B cell (primary cell): ENCODE measurements around the gene BARHL2. TPM values are rescaled to one million over a fixed set of nuclear protein-coding genes. Genes with fewer than 3 reads are reported as not detected.

Source experiments
- ATAC-seq: fragments of 200-7000 bp; cut with Tn5 transposase; one replicate; pipeline ENCODE4 v1.10.0; 2021; ENCODE audit warnings: low read depth, mild to moderate bottlenecking, moderate number of reproducible peaks, moderate library complexity
- CTCF ChIA-PET: fragments of 350-600 bp; sonication (Branson Sonifier 250); formaldehyde crosslinking; loops from one replicate; lab custom pipeline; 2021; ENCODE audit warnings: antibody characterized with exemption, inconsistent platforms; lab: Charles Lee
- POLR2A ChIA-PET: fragments of 350-600 bp; sonication (Branson Sonifier 250); formaldehyde crosslinking; loops from one replicate; lab custom pipeline; 2021; ENCODE audit warnings: antibody characterized with exemption; lab: Charles Lee
- DNase-seq: peaks from one replicate; pipeline ENCODE4 v3.0.0; 2013
- H2AFZ ChIP-seq: 2 replicates; pipeline ENCODE4 v1.6.1; 2012; ENCODE audit warnings: mild to moderate bottlenecking, low read depth, low read length; ENCODE audit not compliant: insufficient read depth, poor library complexity, severe bottlenecking
- H3K27ac ChIP-seq, 2 donors: 1 replicate in 1 of 2; 2 replicates in 1 of 2; pipeline ENCODE4 v1.5.1; 2012 to 2013; ENCODE audit warnings: low read length in 2 of 2, mild to moderate bottlenecking in 2 of 2, moderate library complexity in 1 of 2
- H3K27me3 ChIP-seq, 4 experiments: fragments of 200-600 bp in 1 of 4; sonication (generic) in 1 of 4; replicated peaks in 1 of 4; 1 replicate in 2 of 4; 2 replicates in 2 of 4; pipeline versions ENCODE4 v1.6.1 to v1.7.0; 2013 to 2016; ENCODE audit warnings: low read length in 3 of 4, mild to moderate bottlenecking in 2 of 4, mixed read lengths in 1 of 4, moderate library complexity in 1 of 4; ENCODE audit not compliant: insufficient read depth in 4 of 4, control insufficient read depth in 3 of 4; ENCODE audit errors: control extremely low read depth in 1 of 4
- H3K36me3 ChIP-seq, 2 experiments: replicated peaks in 1 of 2; 1 replicate in 1 of 2; 2 replicates in 1 of 2; pipeline versions ENCODE4 v1.6.1 to v1.7.1; 2013; ENCODE audit warnings: low read length in 1 of 2; ENCODE audit not compliant: insufficient read depth in 2 of 2, control insufficient read depth in 1 of 2; ENCODE audit errors: control extremely low read depth in 1 of 2, extremely low read depth in 1 of 2
- H3K4me1 ChIP-seq, 2 donors: fragments of 200-600 bp in 1 of 2; sonication (generic) in 1 of 2; 1 replicate in 1 of 2; 2 replicates in 1 of 2; pipeline versions ENCODE4 v1.5.1 to v1.6.1; 2013 to 2017; ENCODE audit warnings: low read length in 2 of 2; ENCODE audit not compliant: control insufficient read depth in 2 of 2, insufficient read depth in 2 of 2
- H3K4me2 ChIP-seq: replicated peaks from 2 replicates; pipeline ENCODE3; 2012; ENCODE audit warnings: mild to moderate bottlenecking, low read depth, low read length; ENCODE audit not compliant: poor library complexity, severe bottlenecking
- H3K4me3 ChIP-seq, 5 experiments: fragments of 200-600 bp in 1 of 5; sonication (generic) in 1 of 5; 1 replicate in 3 of 5; 2 replicates in 2 of 5; pipeline versions ENCODE4 v1.5.1 to v1.7.0; 2011 to 2016; ENCODE audit warnings: low read length in 4 of 5, mild to moderate bottlenecking in 4 of 5, low read depth in 2 of 5, control low read depth in 1 of 5, moderate library complexity in 1 of 5; ENCODE audit not compliant: insufficient read depth in 1 of 5; ENCODE audit errors: control extremely low read depth in 1 of 5, extremely low read depth in 1 of 5
- H3K79me2 ChIP-seq: fragments of 200-600 bp; sonication (generic); one replicate; pipeline ENCODE4 v1.6.0; 2016; ENCODE audit warnings: low read length; ENCODE audit not compliant: control insufficient read depth, insufficient read depth
- H3K9ac ChIP-seq: fragments of 200-600 bp; sonication (generic); 2 replicates; pipeline ENCODE4 v1.6.1; 2017; ENCODE audit warnings: mild to moderate bottlenecking, low read length, moderate library complexity
- H3K9me3 ChIP-seq, 3 donors: one replicate each; pipeline versions ENCODE4 v1.6.1 to v1.7.1; 2013; ENCODE audit warnings: low read length in 2 of 3; ENCODE audit not compliant: control insufficient read depth in 2 of 3, insufficient read depth in 1 of 3; ENCODE audit errors: control extremely low read depth in 1 of 3
- H4K20me1 ChIP-seq: 2 replicates; pipeline ENCODE4 v1.6.0; 2012; ENCODE audit warnings: mild to moderate bottlenecking, low read length; ENCODE audit not compliant: insufficient read depth, control insufficient read depth, poor library complexity, severe bottlenecking
- H3K27ac Mint-ChIP-seq: one replicate; pipeline ENCODE4 v1.8.0; 2021; ENCODE audit warnings: mixed read lengths
- H3K27me3 Mint-ChIP-seq: one replicate; pipeline ENCODE4 v1.8.0; 2021; ENCODE audit warnings: mixed read lengths
- H3K4me1 Mint-ChIP-seq: one replicate; pipeline ENCODE4 v1.8.0; 2021; ENCODE audit warnings: mixed read lengths
- H3K4me3 Mint-ChIP-seq: one replicate; pipeline ENCODE4 v1.8.0; 2021; ENCODE audit warnings: mixed read lengths
- H3K9me3 Mint-ChIP-seq: one replicate; pipeline ENCODE4 v1.8.0; 2022; ENCODE audit warnings: mixed read lengths; ENCODE audit not compliant: insufficient read depth
- EZH2 ChIP-seq: IDR thresholded peaks from 2 replicates; pipeline ENCODE4 v1.6.1; 2012; ENCODE audit warnings: borderline replicate concordance, low read depth, mild to moderate bottlenecking, moderate library complexity, low read length; ENCODE audit not compliant: insufficient read depth, poor library complexity, severe bottlenecking
- WGBS: methylation state at CpG from one replicate; pipeline ENCODE4 v1.1.5; 2013; ENCODE audit warnings: missing lambda C conversion rate; ENCODE audit not compliant: insufficient coverage; 5-methylcytosine and 5-hydroxymethylcytosine counted together
- intact Hi-C: fragments of 100-400 bp; cut with micrococcal nuclease; formaldehyde crosslinking; loops from one replicate; pipeline ENCODE4 v1.10.0; 2022
- polyA plus RNA-seq: library from polyadenylated mRNA; depleted of rRNA; stranded (reverse); fragments of >200 nt; gene quantifications from 2 replicates; pipeline ENCODE4 v1.2.3, GENCODE V29; 2012
- total RNA-seq, 2 donors: library from RNA; stranded (reverse); fragments of 120-200 nt in 1 of 2; gene quantifications; 1 replicate in 1 of 2; 2 replicates in 1 of 2; pipeline versions ENCODE4 v1.2.3 to v1.2.4, GENCODE V29; 2013 to 2022
- TF ChIP-seq, protein P1 (sequence below): fragments of 200-600 bp; IDR thresholded peaks from one replicate; pipeline ENCODE4 v1.8.0; 2022; ENCODE audit warnings: antibody characterized with exemption, mild to moderate bottlenecking

BARHL2 gene
- total and polyA plus RNA-seq, 2 donors (not counting 1 experiment from before 2014, with no cell fraction given), result not detected

GRCh38 chr1:90687747-90688146 is 29.4 kb downstream of the BARHL2 start:
- no peaks in the 10 kb centered on the region for H4K20me1 ChIP-seq
- peaks cover 0 to 5% (median 0%) of the 10 kb centered on the region in 4 experiments for H3K27me3 ChIP-seq
- H3K27me3 Mint-ChIP-seq, result peaks cover 20% of the 10 kb centered on the region
- no peaks in the 10 kb centered on the region for H3K9me3 Mint-ChIP-seq
- intact Hi-C loops, result no loop called here
- no peak overlapping the region for H3K27ac Mint-ChIP-seq
- no peak overlapping the region for H3K9ac ChIP-seq
- H3K4me1 Mint-ChIP-seq, result no peaks in the 10 kb centered on the region
- CTCF ChIA-PET, result no interaction called here
- TF ChIP-seq, protein P1, sequence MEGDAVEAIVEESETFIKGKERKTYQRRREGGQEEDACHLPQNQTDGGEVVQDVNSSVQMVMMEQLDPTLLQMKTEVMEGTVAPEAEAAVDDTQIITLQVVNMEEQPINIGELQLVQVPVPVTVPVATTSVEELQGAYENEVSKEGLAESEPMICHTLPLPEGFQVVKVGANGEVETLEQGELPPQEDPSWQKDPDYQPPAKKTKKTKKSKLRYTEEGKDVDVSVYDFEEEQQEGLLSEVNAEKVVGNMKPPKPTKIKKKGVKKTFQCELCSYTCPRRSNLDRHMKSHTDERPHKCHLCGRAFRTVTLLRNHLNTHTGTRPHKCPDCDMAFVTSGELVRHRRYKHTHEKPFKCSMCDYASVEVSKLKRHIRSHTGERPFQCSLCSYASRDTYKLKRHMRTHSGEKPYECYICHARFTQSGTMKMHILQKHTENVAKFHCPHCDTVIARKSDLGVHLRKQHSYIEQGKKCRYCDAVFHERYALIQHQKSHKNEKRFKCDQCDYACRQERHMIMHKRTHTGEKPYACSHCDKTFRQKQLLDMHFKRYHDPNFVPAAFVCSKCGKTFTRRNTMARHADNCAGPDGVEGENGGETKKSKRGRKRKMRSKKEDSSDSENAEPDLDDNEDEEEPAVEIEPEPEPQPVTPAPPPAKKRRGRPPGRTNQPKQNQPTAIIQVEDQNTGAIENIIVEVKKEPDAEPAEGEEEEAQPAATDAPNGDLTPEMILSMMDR, result no peak
- TF ChIP-seq EZH2, result no peak
- H3K4me2 ChIP-seq, result no peak overlapping the region
- POLR2A ChIA-PET, result no interaction called here
- no peak overlapping the region for H3K27ac ChIP-seq
- H3K9me3 ChIP-seq, result no peaks in the 10 kb centered on the region
- no peak for ATAC-seq
- H3K4me3 Mint-ChIP-seq, result no peak overlapping the region
- H3K4me1 ChIP-seq, result no peaks in the 10 kb centered on the region
- 80% methylated on average over 1 of the region's 3 CpGs for WGBS
- H3K36me3 ChIP-seq, result no peaks in the 10 kb centered on the region
- H3K4me3 ChIP-seq, result no peak overlapping the region
- no peak for DNase-seq
- H2AFZ ChIP-seq, result no peak overlapping the region
- no peaks in the 10 kb centered on the region for H3K79me2 ChIP-seq

DNA sequence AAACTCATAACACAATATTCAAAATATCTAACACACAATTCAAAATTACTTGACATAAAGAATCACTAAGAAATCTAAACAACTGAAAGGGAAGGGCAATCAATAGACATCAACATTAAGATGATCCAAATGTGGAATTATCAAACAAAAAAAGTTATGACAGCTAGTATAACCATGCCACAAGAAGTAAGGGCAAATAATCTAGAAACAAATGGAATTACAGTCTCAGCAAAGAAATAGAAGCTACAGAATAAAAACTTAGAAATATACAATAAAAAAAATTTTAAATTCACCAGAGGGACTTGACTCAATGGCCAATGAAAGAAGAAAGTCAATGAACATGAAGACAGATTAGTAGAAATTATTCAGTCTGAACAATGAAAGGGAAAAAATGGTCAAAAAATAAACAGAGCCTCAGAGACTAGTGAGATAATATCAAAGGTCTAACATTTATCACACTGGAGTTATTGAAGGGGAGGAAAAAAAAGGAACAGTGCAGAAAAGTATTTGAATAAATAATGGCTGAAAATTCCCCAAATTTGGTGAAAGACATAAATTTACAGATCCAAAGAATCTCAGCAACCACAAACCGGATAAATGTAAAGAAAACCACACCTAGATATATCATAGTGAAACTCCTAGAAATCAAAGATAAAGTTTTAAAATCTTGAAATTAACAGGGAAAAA is 41.8 kb downstream of the BARHL2 start:
- H2AFZ ChIP-seq, result no peak overlapping the region
- no peaks in the 10 kb centered on the region for H3K4me1 Mint-ChIP-seq
- no peak overlapping the region for H3K27ac Mint-ChIP-seq
- TF ChIP-seq EZH2, result no peak
- TF ChIP-seq, protein P1, result no peak
- H3K36me3 ChIP-seq, result no peaks in the 10 kb centered on the region
- peaks cover 0 to 18% (median 11%) of the 10 kb centered on the region in 3 donors for H3K9me3 ChIP-seq
- H3K9me3 Mint-ChIP-seq, result peaks cover 8% of the 10 kb centered on the region
- no peaks in the 10 kb centered on the region for H3K79me2 ChIP-seq
- ChIA-PET POLR2A (no interaction called here), CTCF (interaction anchor here (1.0 kb wide), 1 partner anchor 46 kb away, joined by 3 read pairs; no protein-coding TSS in a partner anchor)
- no peak overlapping the region for H3K4me3 Mint-ChIP-seq
- intact Hi-C loops, result no loop called here
- WGBS, result no CpG with 5 or more reads among the region's 1 CpG
- no peak for ATAC-seq
- no peak overlapping the region for H3K4me2 ChIP-seq
- no peaks in the 10 kb centered on the region for H3K4me1 ChIP-seq
- H4K20me1 ChIP-seq, result no peaks in the 10 kb centered on the region
- DNase-seq, result no peak
- no peaks in the 10 kb centered on the region for H3K27me3 ChIP-seq
- H3K27me3 Mint-ChIP-seq, result peaks cover 7% of the 10 kb centered on the region
- no peak overlapping the region for H3K9ac ChIP-seq
- H3K27ac ChIP-seq, result no peak overlapping the region
- no peak overlapping the region for H3K4me3 ChIP-seq
